ENCODE data around the gene UBE2C.

The UBE2C gene

GRCh38 chr20:45833883-45834796 is 21.7 kb downstream of the UBE2C start:
- TF ChIP-seq EZH2phosphoT487 (IDR thresholded peaks at IDR 0.05; ENCODE audit: low read depth) (no peak), CTCF (IDR thresholded peaks at IDR 0.05; ENCODE audit: low read depth, low read length) (no peak)
- peak overlapping the region; percentile 84; the same call in 1 of the 2 replicates for H2AFZ ChIP-seq (ENCODE audit: low read depth, low read length)
- H3K4me2 ChIP-seq (ENCODE audit: low read length) = peak overlapping the region; percentile 83
- H3K4me3 ChIP-seq (ENCODE audit: low read length) = peak overlapping the region; percentile 75
- no peak overlapping the region for H3K27ac ChIP-seq (ENCODE audit: low read length)
- no peaks in the 10 kb centered on the region for H3K36me3 ChIP-seq (replicated peaks; ENCODE audit: low read depth, low read length)
- H3K9ac ChIP-seq (ENCODE audit: low read length) = peak overlapping the region; percentile 55
- no peaks in the 10 kb centered on the region for H4K20me1 ChIP-seq (ENCODE audit: insufficient read depth, low read length)
- H3K27me3 ChIP-seq (ENCODE audit: low read depth, low read length) = peaks cover 10% of the 10 kb centered on the region
- H3K79me2 ChIP-seq (ENCODE audit: low read length) = no peaks in the 10 kb centered on the region
- no peaks in the 10 kb centered on the region for H3K9me3 ChIP-seq (ENCODE audit: insufficient read depth, low read length)
- H3K4me1 ChIP-seq (ENCODE audit: low read length) = peaks cover 4% of the 10 kb centered on the region; the same call in 1 of the 2 replicates

GRCh38 chr20:45834797-45835161 is 22.3 kb downstream of the UBE2C start:
- H3K4me3 ChIP-seq (ENCODE audit: low read length) = no peak overlapping the region
- H3K79me2 ChIP-seq (ENCODE audit: low read length) = no peaks in the 10 kb centered on the region
- no peaks in the 10 kb centered on the region for H3K36me3 ChIP-seq (replicated peaks; ENCODE audit: low read depth, low read length)
- no peak overlapping the region for H3K9ac ChIP-seq (ENCODE audit: low read length)
- no peaks in the 10 kb centered on the region for H4K20me1 ChIP-seq (ENCODE audit: insufficient read depth, low read length)
- peaks cover 10% of the 10 kb centered on the region for H3K27me3 ChIP-seq (ENCODE audit: low read depth, low read length)
- TF ChIP-seq EZH2phosphoT487 (IDR thresholded peaks at IDR 0.05; ENCODE audit: low read depth) (no peak), CTCF (IDR thresholded peaks at IDR 0.05; ENCODE audit: low read depth, low read length) (no peak)
- no peak overlapping the region for H2AFZ ChIP-seq (ENCODE audit: low read depth, low read length)
- H3K4me2 ChIP-seq (ENCODE audit: low read length) = no peak overlapping the region
- no peak overlapping the region for H3K27ac ChIP-seq (ENCODE audit: low read length)
- H3K4me1 ChIP-seq (ENCODE audit: low read length) = peaks cover 6% of the 10 kb centered on the region
- no peaks in the 10 kb centered on the region for H3K9me3 ChIP-seq (ENCODE audit: insufficient read depth, low read length)

- no peak overlapping the region for H3K9ac ChIP-seq (ENCODE audit: low read length)
- no peaks in the 10 kb centered on the region for H4K20me1 ChIP-seq (ENCODE audit: insufficient read depth, low read length)
- H2AFZ ChIP-seq (ENCODE audit: low read depth, low read length) = no peak overlapping the region
- H3K4me1 ChIP-seq (ENCODE audit: low read length) = peaks cover 9% of the 10 kb centered on the region
- H3K4me2 ChIP-seq (ENCODE audit: low read length) = no peak overlapping the region
- no peaks in the 10 kb centered on the region for H3K36me3 ChIP-seq (replicated peaks; ENCODE audit: low read depth, low read length)
- H3K4me3 ChIP-seq (ENCODE audit: low read length) = no peak overlapping the region
- no peak overlapping the region for H3K27ac ChIP-seq (ENCODE audit: low read length)
- peaks cover 8% of the 10 kb centered on the region for H3K27me3 ChIP-seq (ENCODE audit: low read depth, low read length)
- TF ChIP-seq EZH2phosphoT487 (IDR thresholded peaks at IDR 0.05; ENCODE audit: low read depth) = no peak
- no peak for TF ChIP-seq CTCF (IDR thresholded peaks at IDR 0.05; ENCODE audit: low read depth, low read length)
- H3K79me2 ChIP-seq (ENCODE audit: low read length) = no peaks in the 10 kb centered on the region
- H3K9me3 ChIP-seq (ENCODE audit: insufficient read depth, low read length) = no peaks in the 10 kb centered on the region
Observed at GRCh38 chr20:45835329-45835765, 22.9 kb downstream of the UBE2C start.

GRCh38 chr20:45835825-45836224 is 23.4 kb downstream of the UBE2C start:
- H4K20me1 ChIP-seq (ENCODE audit: insufficient read depth, low read length) = no peaks in the 10 kb centered on the region
- peaks cover 6% of the 10 kb centered on the region; the same call in 1 of the 2 replicates for H3K27me3 ChIP-seq (ENCODE audit: low read depth, low read length)
- peaks cover 9% of the 10 kb centered on the region for H3K4me1 ChIP-seq (ENCODE audit: low read length)
- H3K79me2 ChIP-seq (ENCODE audit: low read length) = no peaks in the 10 kb centered on the region
- H3K4me2 ChIP-seq (ENCODE audit: low read length) = no peak overlapping the region
- no peaks in the 10 kb centered on the region for H3K9me3 ChIP-seq (ENCODE audit: insufficient read depth, low read length)
- H3K36me3 ChIP-seq (replicated peaks; ENCODE audit: low read depth, low read length) = no peaks in the 10 kb centered on the region
- H2AFZ ChIP-seq (ENCODE audit: low read depth, low read length) = no peak overlapping the region
- H3K9ac ChIP-seq (ENCODE audit: low read length) = no peak overlapping the region
- no peak overlapping the region for H3K4me3 ChIP-seq (ENCODE audit: low read length)
- no peak overlapping the region for H3K27ac ChIP-seq (ENCODE audit: low read length)
- no peak for TF ChIP-seq EZH2phosphoT487 (IDR thresholded peaks at IDR 0.05; ENCODE audit: low read depth)
- TF ChIP-seq CTCF (IDR thresholded peaks at IDR 0.05; ENCODE audit: low read depth, low read length) = no peak
